Measurements from ENCODE around the gene METTL24. TPM values are rescaled to one million over a fixed set of nuclear protein-coding genes. Genes with fewer than 3 reads are reported as not detected.
"Not testable (repeated sequence)": the region's sequence is repeated elsewhere in the genome, so short reads cannot be mapped to it uniquely, and the experiment has no call there.

The METTL24 gene
- polyA plus RNA-seq, 3 donors from 2014 or later: 0.81 to 2.8 TPM; not detected in 1

DNA sequence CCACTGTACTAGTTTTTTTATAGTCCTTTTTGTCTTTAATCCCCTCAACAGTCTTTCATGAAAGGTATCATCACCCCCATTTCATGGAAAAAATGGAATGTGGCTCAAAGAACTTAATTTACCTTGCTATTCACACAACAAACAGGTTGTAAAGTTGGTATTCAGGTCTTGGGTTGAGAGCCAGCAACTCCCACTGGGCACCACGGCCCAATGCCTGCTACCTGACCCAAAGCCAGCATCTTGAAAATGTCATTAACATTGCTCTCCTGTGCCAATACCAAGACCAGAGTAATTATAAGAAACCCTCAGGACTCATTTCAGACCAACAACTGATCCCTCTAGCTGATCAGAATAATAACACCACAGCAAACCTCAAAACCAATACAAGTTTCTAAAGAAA, 75.7 kb downstream of the METTL24 start:
- Mint-ChIP-seq H3K36me3 (no peaks in the 10 kb centered on the region), H3K4me3 (no peak overlapping the region), H3K9me3 (peaks cover 0 to 1% (median 0%) of the 10 kb centered on the region in 6 donors), H3K27ac (no peak overlapping the region), H3K27me3 (ENCODE audit: low read depth in 3 of 3) (peaks cover 0 to 9% (median 0%) of the 10 kb centered on the region in 3 donors), H3K4me1 (peaks cover 12 to 15% of the 10 kb centered on the region in 2 donors)
- no peak for DNase-seq

GRCh38 chr6:110277100-110277665, 81.0 kb downstream of the METTL24 start:
- peaks cover 0 to 4% (median 0%) of the 10 kb centered on the region in 6 donors for H3K9me3 Mint-ChIP-seq
- peaks cover 0 to 5% (median 0%) of the 10 kb centered on the region in 3 donors for H3K27me3 Mint-ChIP-seq (ENCODE audit: low read depth in 3 of 3)
- H3K27ac Mint-ChIP-seq: no peak overlapping the region
- no peak overlapping the region for H3K4me3 Mint-ChIP-seq
- no peak for DNase-seq
- peaks cover under 1 to 5% of the 10 kb centered on the region in 2 donors for H3K4me1 Mint-ChIP-seq
- peaks cover 0 to 11% (median 5%) of the 10 kb centered on the region in 3 donors for H3K36me3 Mint-ChIP-seq

DNA sequence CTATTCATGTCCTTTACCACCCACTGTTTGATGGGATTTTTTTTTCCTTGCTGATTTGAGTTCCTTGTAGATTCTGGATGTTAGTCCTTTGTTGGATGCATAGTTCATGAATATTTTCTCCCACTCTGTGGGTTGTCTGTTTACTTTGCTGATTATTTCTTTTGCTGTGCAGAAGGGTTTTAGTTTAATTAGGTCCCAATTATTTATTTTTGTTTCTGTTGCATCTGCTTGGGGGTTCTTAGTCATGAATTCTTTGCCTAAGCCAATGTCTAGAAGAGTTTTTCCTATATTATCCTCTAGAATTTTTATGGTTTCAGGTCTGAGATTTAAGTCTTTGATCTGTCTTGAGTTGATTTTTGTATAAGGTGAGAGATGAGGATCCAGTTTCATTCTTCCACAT, 85.4 kb downstream of the METTL24 start:
- H3K27me3 Mint-ChIP-seq (ENCODE audit: low read depth in 3 of 3); H3K4me3 Mint-ChIP-seq; DNase-seq; H3K9me3 Mint-ChIP-seq; H3K4me1 Mint-ChIP-seq; H3K27ac Mint-ChIP-seq: not testable (repeated sequence)
- peaks cover 0 to 11% (median 5%) of the 10 kb centered on the region in 3 donors for H3K36me3 Mint-ChIP-seq

- peaks cover 0 to 2% (median 0%) of the 10 kb centered on the region in 6 donors for H3K9me3 Mint-ChIP-seq
- H3K36me3 Mint-ChIP-seq: peaks cover 0 to 11% (median 5%) of the 10 kb centered on the region in 3 donors
- no peaks in the 10 kb centered on the region for H3K27me3 Mint-ChIP-seq (ENCODE audit: low read depth in 3 of 3)
- no peak for DNase-seq
- H3K27ac Mint-ChIP-seq: no peak overlapping the region
- H3K4me1 Mint-ChIP-seq: no peaks in the 10 kb centered on the region
- H3K4me3 Mint-ChIP-seq: no peak overlapping the region
Measured at GRCh38 chr6:110271732-110272022, 86.5 kb downstream of the METTL24 start.

DNA sequence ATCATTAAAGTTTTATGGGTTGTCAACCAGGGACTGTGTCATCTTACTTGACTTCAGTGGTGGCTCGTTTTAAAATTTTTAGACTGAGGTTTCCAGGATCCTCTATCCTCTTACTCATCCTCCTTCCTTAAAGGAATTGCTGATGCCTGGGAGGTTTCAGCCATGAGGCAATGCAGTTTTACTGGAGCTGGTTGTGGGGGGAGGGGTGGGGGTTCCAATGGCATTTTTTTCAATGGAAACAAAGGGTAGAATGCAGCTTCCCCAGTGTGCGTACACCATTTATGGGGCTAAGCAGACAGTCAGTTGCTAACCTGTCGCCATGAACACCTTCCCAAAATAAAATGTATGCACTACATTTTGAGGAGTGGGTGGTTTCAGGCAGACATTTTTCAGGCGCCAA, 88.0 kb downstream of the METTL24 start:
- DNase-seq: no peak
- peaks cover 0 to 3% of the 10 kb centered on the region in 2 donors for H3K4me1 Mint-ChIP-seq
- peaks cover 0 to 9% (median 3%) of the 10 kb centered on the region in 3 donors for H3K36me3 Mint-ChIP-seq
- peaks cover 0 to 2% (median 0%) of the 10 kb centered on the region in 6 donors for H3K9me3 Mint-ChIP-seq
- no peak overlapping the region for H3K4me3 Mint-ChIP-seq
- no peak overlapping the region for H3K27ac Mint-ChIP-seq
- H3K27me3 Mint-ChIP-seq (ENCODE audit: low read depth in 3 of 3): peaks cover 0 to under 1% (median 0%) of the 10 kb centered on the region in 3 donors

GRCh38 chr6:110269623-110270022, 88.5 kb downstream of the METTL24 start:
- Mint-ChIP-seq H3K9me3 (peaks cover 0 to 2% (median 0%) of the 10 kb centered on the region in 6 donors), H3K4me1 (peaks cover 0 to 3% of the 10 kb centered on the region in 2 donors), H3K27ac (no peak overlapping the region), H3K4me3 (no peak overlapping the region), H3K36me3 (peaks cover 0 to 5% (median 0%) of the 10 kb centered on the region in 3 donors), H3K27me3 (ENCODE audit: low read depth in 3 of 3) (peaks cover 0 to 4% (median 0%) of the 10 kb centered on the region in 3 donors)
- DNase-seq: no peak

DNA sequence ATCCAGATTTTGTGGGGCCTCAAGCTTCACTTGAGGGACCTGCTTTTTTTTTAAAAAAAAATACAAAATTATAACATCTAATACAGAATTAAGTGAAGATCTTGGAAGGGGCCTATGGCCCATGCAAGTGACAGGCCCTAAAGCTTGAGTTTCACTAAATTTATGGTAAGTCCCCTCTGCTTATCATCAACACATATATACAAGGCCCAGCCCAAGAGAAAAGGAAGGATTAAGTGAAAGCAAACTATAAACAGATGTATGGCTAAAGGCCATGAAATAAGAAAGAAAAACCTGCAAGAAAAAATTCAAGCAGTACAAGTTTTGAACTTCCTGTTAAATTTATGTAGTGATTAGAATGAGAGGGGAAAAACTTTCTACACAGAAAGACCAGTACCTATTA, 91.2 kb downstream of the METTL24 start:
- Mint-ChIP-seq H3K27ac (no peak overlapping the region), H3K4me1 (peaks cover 0 to 3% of the 10 kb centered on the region in 2 donors), H3K9me3 (peaks cover 0 to 2% (median 0%) of the 10 kb centered on the region in 6 donors), H3K36me3 (no peaks in the 10 kb centered on the region), H3K4me3 (no peak overlapping the region), H3K27me3 (ENCODE audit: low read depth in 3 of 3) (peaks cover 0 to 4% (median 0%) of the 10 kb centered on the region in 3 donors)
- DNase-seq: no peak

DNA sequence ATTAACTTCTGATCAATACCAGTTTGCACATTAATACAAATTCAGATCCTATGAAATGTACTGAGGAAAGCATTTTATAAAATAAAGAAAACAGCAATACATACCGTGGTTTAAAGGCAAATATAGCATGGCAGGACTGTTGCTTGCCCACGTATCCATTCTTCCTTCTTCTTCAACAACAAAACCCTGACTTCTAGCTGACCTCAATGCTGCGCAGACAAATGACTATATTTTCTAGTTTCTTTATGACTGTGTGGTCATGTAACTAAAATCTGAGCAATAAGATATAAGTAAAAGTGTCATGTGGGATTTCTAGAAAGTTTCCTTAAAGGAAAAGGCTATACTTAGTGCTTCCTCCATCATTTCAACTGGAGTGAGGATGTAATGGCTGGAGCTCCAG, 92.9 kb downstream of the METTL24 start:
- Mint-ChIP-seq H3K4me3 (no peak overlapping the region), H3K27ac (no peak overlapping the region), H3K4me1 (peaks cover 0 to 3% of the 10 kb centered on the region in 2 donors), H3K9me3 (peaks cover 0 to 3% (median 0%) of the 10 kb centered on the region in 6 donors), H3K27me3 (ENCODE audit: low read depth in 3 of 3) (peaks cover 1 to 7% (median 2%) of the 10 kb centered on the region in 3 donors), H3K36me3 (peaks cover 0 to 4% (median 0%) of the 10 kb centered on the region in 3 donors)
- DNase-seq: no peak

DNA sequence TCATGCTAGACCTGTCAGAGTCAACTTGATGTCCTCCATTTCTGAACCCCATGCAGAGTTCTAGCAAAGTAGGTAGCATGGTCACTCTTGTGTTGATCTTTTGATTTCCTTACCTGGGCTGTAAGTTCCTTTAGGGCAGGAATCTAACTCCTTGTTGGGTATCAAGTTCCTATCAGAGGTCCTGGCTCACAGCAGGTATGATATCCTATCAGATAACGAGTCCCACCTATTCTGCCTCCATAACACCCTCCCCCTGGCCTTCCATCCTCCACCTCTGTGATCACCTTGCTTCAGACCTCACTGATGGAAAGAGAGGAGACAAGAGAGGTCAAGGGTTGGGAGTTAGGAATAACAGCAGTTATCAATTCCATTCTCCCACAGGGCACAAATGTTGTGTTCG, 101.8 kb downstream of the METTL24 start:
- Mint-ChIP-seq H3K27ac (no peak overlapping the region), H3K4me3 (no peak overlapping the region), H3K36me3 (peaks cover 6 to 18% (median 7%) of the 10 kb centered on the region in 3 donors), H3K9me3 (peaks cover 0 to 14% (median 10%) of the 10 kb centered on the region in 6 donors), H3K27me3 (ENCODE audit: low read depth in 3 of 3) (peaks cover 0 to 2% (median under 1%) of the 10 kb centered on the region in 3 donors), H3K4me1 (no peaks in the 10 kb centered on the region)
- no peak for DNase-seq

- H3K27ac Mint-ChIP-seq: no peak overlapping the region
- no peaks in the 10 kb centered on the region for H3K4me1 Mint-ChIP-seq
- DNase-seq: no peak
- H3K9me3 Mint-ChIP-seq: peaks cover 0 to 14% (median 9%) of the 10 kb centered on the region in 6 donors
- H3K4me3 Mint-ChIP-seq: no peak overlapping the region
- H3K36me3 Mint-ChIP-seq: peaks cover 3 to 21% (median 6%) of the 10 kb centered on the region in 3 donors
- peaks cover 0 to 2% (median 0%) of the 10 kb centered on the region in 3 donors for H3K27me3 Mint-ChIP-seq (ENCODE audit: low read depth in 3 of 3)
Measured at GRCh38 chr6:110255211-110255750, 102.9 kb downstream of the METTL24 start.

DNA sequence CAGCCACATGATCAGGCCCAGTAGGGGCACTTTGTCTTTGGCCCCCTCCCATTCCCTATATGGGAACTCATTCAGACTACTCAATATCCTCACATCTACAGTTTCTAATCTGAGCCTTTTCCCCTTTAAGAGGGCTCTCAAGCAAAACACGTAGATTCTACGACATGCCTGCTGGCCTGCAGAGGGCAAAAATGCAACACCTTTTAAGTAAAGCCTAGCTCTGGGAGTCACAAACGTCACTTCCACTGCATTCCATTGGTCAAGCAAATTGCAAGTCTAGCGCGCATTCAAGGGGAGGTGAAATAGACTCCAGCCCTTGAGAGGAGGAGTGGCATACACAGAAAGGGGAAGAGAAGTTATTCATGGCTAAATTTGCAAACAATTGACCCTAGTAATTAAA, 107.3 kb downstream of the METTL24 start:
- Mint-ChIP-seq H3K9me3 (no peaks in the 10 kb centered on the region), H3K36me3 (peaks cover 0 to 19% (median 11%) of the 10 kb centered on the region in 3 donors), H3K27ac (no peak overlapping the region), H3K4me3 (no peak overlapping the region), H3K4me1 (no peaks in the 10 kb centered on the region), H3K27me3 (ENCODE audit: low read depth in 3 of 3) (peaks cover 0 to 2% (median 0%) of the 10 kb centered on the region in 3 donors)
- DNase-seq: no peak

DNA sequence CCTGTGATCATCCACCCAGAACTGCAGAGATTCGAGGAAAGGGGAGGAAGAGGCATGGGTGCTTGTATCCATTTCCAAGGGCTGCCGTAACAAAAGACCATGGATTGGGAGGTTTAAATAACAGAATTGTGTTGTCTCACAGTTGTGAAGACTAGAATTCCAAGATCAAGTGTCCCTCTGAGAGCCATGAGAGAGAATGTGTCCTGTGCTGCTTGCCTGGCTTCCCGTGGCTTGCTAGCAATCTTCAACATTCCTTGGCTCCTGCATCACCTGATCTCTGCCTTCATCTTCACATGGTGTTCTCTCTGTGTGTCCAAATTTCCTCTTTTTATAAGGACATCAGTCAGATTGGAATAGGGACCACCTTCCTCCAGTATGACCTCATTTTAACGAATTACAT, 108.1 kb downstream of the METTL24 start:
- no peaks in the 10 kb centered on the region for H3K9me3 Mint-ChIP-seq
- no peaks in the 10 kb centered on the region for H3K4me1 Mint-ChIP-seq
- no peak overlapping the region for H3K27ac Mint-ChIP-seq
- H3K4me3 Mint-ChIP-seq: no peak overlapping the region
- peaks cover 0 to 2% (median 0%) of the 10 kb centered on the region in 3 donors for H3K27me3 Mint-ChIP-seq (ENCODE audit: low read depth in 3 of 3)
- DNase-seq: no peak
- H3K36me3 Mint-ChIP-seq: peaks cover 0 to 22% (median 11%) of the 10 kb centered on the region in 3 donors

- Mint-ChIP-seq H3K36me3 (peaks cover 8 to 35% (median 11%) of the 10 kb centered on the region in 3 donors), H3K4me3 (no peak overlapping the region), H3K9me3 (no peaks in the 10 kb centered on the region), H3K27me3 (ENCODE audit: low read depth in 3 of 3) (peaks cover 0 to 1% (median 0%) of the 10 kb centered on the region in 3 donors), H3K4me1 (no peaks in the 10 kb centered on the region), H3K27ac (no peak overlapping the region)
- DNase-seq: no peak
Measured at GRCh38 chr6:110246900-110247546, 111.1 kb downstream of the METTL24 start.

DNA sequence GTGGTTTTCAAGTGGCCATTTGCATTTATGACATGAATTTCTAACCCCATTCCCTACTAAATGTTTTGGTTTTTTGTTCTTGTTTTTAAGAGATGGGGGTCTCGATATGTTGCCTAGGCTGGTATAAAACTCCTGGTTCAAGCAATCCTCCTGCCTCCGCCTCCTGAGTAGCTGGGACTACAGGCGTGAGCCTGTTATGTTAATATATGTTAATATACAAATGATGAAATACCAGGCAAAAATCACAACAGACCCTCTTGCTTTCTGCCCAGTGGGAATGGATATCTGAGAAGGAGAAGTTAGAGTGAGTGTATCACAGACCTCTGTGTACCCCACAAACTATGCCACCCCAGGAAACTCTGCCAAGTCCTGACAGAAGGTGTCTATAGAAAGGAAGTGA, 111.8 kb downstream of the METTL24 start:
- no peak overlapping the region for H3K4me3 Mint-ChIP-seq
- no peaks in the 10 kb centered on the region for H3K9me3 Mint-ChIP-seq
- H3K27ac Mint-ChIP-seq: no peak overlapping the region
- peaks cover 8 to 32% (median 11%) of the 10 kb centered on the region in 3 donors for H3K36me3 Mint-ChIP-seq
- no peaks in the 10 kb centered on the region for H3K4me1 Mint-ChIP-seq
- peaks cover 0 to 1% (median 0%) of the 10 kb centered on the region in 3 donors for H3K27me3 Mint-ChIP-seq (ENCODE audit: low read depth in 3 of 3)
- DNase-seq: no peak
